K562 (cell line): ENCODE results near the gene CYB5R3. TPM values are rescaled to one million over a fixed set of nuclear protein-coding genes. Genes with fewer than 3 reads are reported as not detected.

ENCODE experiments used
- ATAC-seq: fragments of 200-7000 bp; cut with Tn5 transposase; 3 replicates; pipeline ENCODE4 v1.9.1; 2020; ENCODE audit warnings: moderate library complexity
- BruUV-seq: library from RNA; stranded (reverse); fragments of 400-500 nt; replicated peaks from 2 replicates; lab custom pipeline; 2021; lab: Mats Ljungman, UMichigan
- CTCF ChIA-PET: fragments of 300-600 bp; formaldehyde crosslinking; extraction: SDS; loops from one replicate; lab custom pipeline; 2021; ENCODE audit warnings: low intra/inter-chr PET ratio; lab: Yijun Ruan, JAX
- POLR2A ChIA-PET: fragments of 300-600, 350-650 bp; sonication (Branson Sonifier 250); formaldehyde crosslinking; extraction: SDS; loops from one replicate; lab custom pipeline; 2021; ENCODE audit warnings: antibody characterized with exemption, inconsistent platforms; lab: Yijun Ruan, JAX
- DNase-seq, 4 experiments: peaks; one replicate each; pipeline versions ENCODE4 v3.0.0 to v3.0.0-alpha.2; 2011 to 2018; ENCODE audit warnings: low spot score in 3 of 4, mixed read lengths in 3 of 4; ENCODE audit errors: extremely low read depth in 1 of 4
- FAIRE-seq: peaks from 2 replicates; lab custom pipeline; 2011; peaks lifted over from hg19 to GRCh38; lab: Jason Lieb, UNC
- H2AFZ ChIP-seq: 2 replicates; pipeline ENCODE4 v1.6.0; 2011; ENCODE audit warnings: low read depth, low read length, control low read depth, inconsistent platforms
- H3K27ac ChIP-seq: fragments of 200-600 bp; 3 replicates; pipeline ENCODE4 v1.8.0; 2011; ENCODE audit warnings: low read depth, mild to moderate bottlenecking, control low read depth, inconsistent platforms, low read length, moderate library complexity, mixed read lengths; ENCODE audit errors: extremely low read depth
- H3K27me3 ChIP-seq, 2 experiments: fragments of 300-600 bp in 1 of 2; 2 replicates in 1 of 2; 3 replicates in 1 of 2; pipeline versions ENCODE4 v1.6.0 to v1.8.0; 2011; ENCODE audit warnings: inconsistent platforms in 2 of 2, low read length in 2 of 2, mild to moderate bottlenecking in 1 of 2, mixed read lengths in 1 of 2, moderate library complexity in 1 of 2; ENCODE audit not compliant: control insufficient read depth in 2 of 2, insufficient read depth in 2 of 2
- H3K36me3 ChIP-seq: fragments of 300-600 bp; 3 replicates; pipeline ENCODE4 v1.8.0; 2011; ENCODE audit warnings: mild to moderate bottlenecking, low read length, inconsistent platforms; ENCODE audit not compliant: control insufficient read depth, insufficient read depth
- H3K4me1 ChIP-seq, 2 experiments: fragments of 200-600 bp in 1 of 2; replicated peaks in 1 of 2; 2 replicates in 1 of 2; 3 replicates in 1 of 2; pipeline versions ENCODE4 v1.5.1 to v1.8.0; 2011; ENCODE audit warnings: inconsistent platforms in 2 of 2, low read length in 2 of 2, mild to moderate bottlenecking in 1 of 2, mixed read lengths in 1 of 2, moderate library complexity in 1 of 2; ENCODE audit not compliant: control insufficient read depth in 2 of 2, insufficient read depth in 2 of 2
- H3K4me2 ChIP-seq: 2 replicates; pipeline ENCODE4 v1.6.1; 2011; ENCODE audit warnings: low read length, control low read depth, inconsistent platforms, mixed read lengths; ENCODE audit not compliant: insufficient read depth
- H3K4me3 ChIP-seq: fragments of 200-600 bp; sonication (generic), shearing (Covaris generic); 2 replicates; pipeline ENCODE4 v1.5.1; 2016; ENCODE audit warnings: control low read depth, inconsistent platforms
- H3K79me2 ChIP-seq: fragments of 200-600 bp; 3 replicates; pipeline ENCODE4 v1.8.0; 2011; ENCODE audit warnings: low read length, inconsistent platforms; ENCODE audit not compliant: control insufficient read depth, insufficient read depth
- H3K9ac ChIP-seq, 2 experiments: 2 replicates each; pipeline versions ENCODE4 v1.6.0 to v1.6.1; 2011; ENCODE audit warnings: low read depth in 2 of 2, low read length in 2 of 2, control low read depth in 1 of 2, inconsistent platforms in 1 of 2, mild to moderate bottlenecking in 1 of 2, mixed read lengths in 1 of 2; ENCODE audit not compliant: insufficient read depth in 1 of 2
- H3K9me1 ChIP-seq: one replicate; pipeline ENCODE4 v1.6.0; 2011; ENCODE audit warnings: inconsistent platforms, mild to moderate bottlenecking, low read length, moderate library complexity; ENCODE audit not compliant: control insufficient read depth, insufficient read depth
- H3K9me3 ChIP-seq: replicated peaks from 2 replicates; pipeline ENCODE4 v1.5.1; 2011; ENCODE audit warnings: low read depth, low read length, inconsistent platforms; ENCODE audit not compliant: control insufficient read depth, insufficient read depth
- H4K20me1 ChIP-seq: replicated peaks from 2 replicates; pipeline ENCODE4 v1.6.1; 2011; ENCODE audit warnings: low read length, inconsistent platforms, mixed read lengths; ENCODE audit not compliant: control insufficient read depth, insufficient read depth
- BRD4 ChIP-seq: fragments of 200-600 bp; sonication (generic); IDR thresholded peaks from 2 replicates; pipeline ENCODE4 v1.6.1; 2017; ENCODE audit warnings: inconsistent platforms
- CBX2 ChIP-seq: fragments of 200-600 bp; sonication (generic); IDR thresholded peaks from one replicate; pipeline ENCODE4 v1.6.1; 2012; ENCODE audit warnings: mild to moderate bottlenecking, low read length, inconsistent platforms; ENCODE audit not compliant: insufficient read depth, poor library complexity, severe bottlenecking
- CCAR2 ChIP-seq: fragments of 200-400 bp; formaldehyde crosslinking; IDR thresholded peaks from 2 replicates; pipeline ENCODE4 v1.6.1; 2017; ENCODE audit warnings: mild to moderate bottlenecking, low read depth, low read length
- CSDE1 ChIP-seq, 2 experiments: fragments of 450-650 bp; IDR thresholded peaks; 2 replicates each; pipeline ENCODE4 v1.6.1; 2016; ENCODE audit warnings: mild to moderate bottlenecking in 1 of 2
- HDAC6 ChIP-seq: IDR thresholded peaks from 2 replicates; pipeline ENCODE4 v1.6.1; 2012; ENCODE audit warnings: low read depth, mild to moderate bottlenecking, control low read depth, inconsistent platforms, low read length, moderate library complexity
- MCM2 ChIP-seq: fragments of 450-650 bp; IDR thresholded peaks from 2 replicates; pipeline ENCODE4 v1.6.1; 2017; ENCODE audit warnings: low read depth, mild to moderate bottlenecking
- MCM7 ChIP-seq, 2 experiments: fragments of 450-650 bp; IDR thresholded peaks; 2 replicates each; pipeline ENCODE4 v1.6.1; 2016 to 2018
- NCOA4 ChIP-seq: fragments of 450-650 bp; IDR thresholded peaks from 2 replicates; pipeline ENCODE4 v1.6.1; 2018; ENCODE audit warnings: mild to moderate bottlenecking; ENCODE audit not compliant: partially characterized antibody
- RAD51 ChIP-seq: fragments of 450-650 bp; IDR thresholded peaks from 2 replicates; pipeline ENCODE4 v1.7.1; 2016; ENCODE audit warnings: low read depth, mild to moderate bottlenecking, borderline replicate concordance
- RUNX1 ChIP-seq: sonication (generic); IDR thresholded peaks from 2 replicates; pipeline ENCODE4 v1.6.1; 2016; ENCODE audit warnings: antibody characterized with exemption, low read depth
- SIRT6 ChIP-seq: IDR thresholded peaks from one replicate; pipeline ENCODE4 v1.6.1; 2012; ENCODE audit warnings: low read depth, mild to moderate bottlenecking, control low read depth, inconsistent platforms, low read length, moderate library complexity
- SMAD4 ChIP-seq: fragments of 250-450 bp; sonication (Bioruptor Pico); conservative IDR thresholded peaks from 2 replicates; pipeline ENCODE4 v1.8.0; 2021; ENCODE audit warnings: inconsistent platforms, mild to moderate bottlenecking, moderate library complexity
- TAF7 ChIP-seq: fragments of 450-650 bp; IDR thresholded peaks from 2 replicates; pipeline ENCODE4 v1.6.1; 2016; ENCODE audit warnings: missing genetic modification characterization, missing compliant biosample characterization
- TEAD1 ChIP-seq, 2 experiments: fragments of 450-650 bp in 1 of 2; sonication (generic) in 1 of 2; formaldehyde crosslinking; IDR thresholded peaks; 2 replicates each; pipeline versions ENCODE4 v1.4.0 to v1.8.0; 2020 to 2022; ENCODE audit warnings: mild to moderate bottlenecking in 2 of 2, missing genetic modification reagents in 1 of 2
- ZFP1 ChIP-seq: fragments of 450-650 bp; formaldehyde crosslinking; IDR thresholded peaks from 2 replicates; pipeline ENCODE4 v1.4.0; 2020; ENCODE audit warnings: mild to moderate bottlenecking, mixed read lengths
- ZNF239 ChIP-seq: fragments of 250-450 bp; sonication (Bioruptor Pico); IDR thresholded peaks from 2 replicates; pipeline ENCODE4 v1.4.0; 2020; ENCODE audit warnings: mild to moderate bottlenecking
- ZNF24 ChIP-seq: fragments of 450-650 bp; IDR thresholded peaks from 2 replicates; pipeline ENCODE4 v1.6.1; 2016
- ZNF311 ChIP-seq: fragments of 250-450 bp; sonication (Bioruptor Pico); IDR thresholded peaks from 2 replicates; pipeline ENCODE4 v1.4.0; 2020; ENCODE audit warnings: mild to moderate bottlenecking, moderate library complexity
- ZNF695 ChIP-seq: fragments of 450-650 bp; formaldehyde crosslinking; IDR thresholded peaks from 2 replicates; pipeline ENCODE4 v1.4.0; 2020; ENCODE audit warnings: mild to moderate bottlenecking, moderate library complexity
- WGBS: fragments of 100-300 bp; shearing (Covaris generic); methylation state at CpG from one replicate; pipeline ENCODE4 v1.1.6; 2016; ENCODE audit warnings: low coverage, mixed read lengths; ENCODE audit not compliant: insufficient coverage; ENCODE audit errors: missing lambda C conversion rate; 5-methylcytosine and 5-hydroxymethylcytosine counted together
- in situ Hi-C: fragments of 300-500 bp; cut with MboI; formaldehyde crosslinking; loops from 4 replicates; pipeline ENCODE4 v1.15.0; 2018; ENCODE audit warnings: inconsistent platforms, mixed read lengths
- intact Hi-C: fragments of 100-400 bp; cut with micrococcal nuclease; formaldehyde crosslinking; loops from 2 replicates; pipeline ENCODE4 v1.14.2; 2022
- polyA plus RNA-seq, 8 experiments: library from polyadenylated mRNA; depleted of rRNA in 4 of 8; stranded (reverse) in 5 of 8; unstranded in 3 of 8; fragments of >200 nt; fragmentation: Nextera tagmentation in 2 of 8; fragmentation: Illumina TruSeq in 1 of 8; extraction: Ambion mirVana in 2 of 8; extraction: Trizol in 1 of 8; gene quantifications; 2 replicates each; pipeline versions ENCODE4 v1.2.1 to v1.2.3, GENCODE V29; 2011 to 2014; ENCODE audit warnings: inconsistent platforms in 1 of 8, missing spikeins in 1 of 8
- total RNA-seq, 7 experiments: library from RNA; depleted of rRNA in 6 of 7; stranded (reverse); fragments of >200 nt in 6 of 7; fragmentation: Illumina TruSeq in 2 of 7; extraction: Trizol in 2 of 7; gene quantifications; 2 replicates each; pipeline versions ENCODE4 v1.2.1 to v1.2.3, GENCODE V29; 2011 to 2021; ENCODE audit warnings: low replicate concordance in 1 of 7
- TF ChIP-seq, protein P1 (sequence below): IDR thresholded peaks from 2 replicates; pipeline ENCODE4 v1.6.1; 2014; ENCODE audit warnings: antibody characterized with exemption

The CYB5R3 gene
- total and polyA plus RNA-seq, 9 of the 15 experiments (the other 6 are each of a cell fraction or from before 2014, with no cell fraction given): 1.4 to 66.8 (median 23.4) TPM

DNA sequence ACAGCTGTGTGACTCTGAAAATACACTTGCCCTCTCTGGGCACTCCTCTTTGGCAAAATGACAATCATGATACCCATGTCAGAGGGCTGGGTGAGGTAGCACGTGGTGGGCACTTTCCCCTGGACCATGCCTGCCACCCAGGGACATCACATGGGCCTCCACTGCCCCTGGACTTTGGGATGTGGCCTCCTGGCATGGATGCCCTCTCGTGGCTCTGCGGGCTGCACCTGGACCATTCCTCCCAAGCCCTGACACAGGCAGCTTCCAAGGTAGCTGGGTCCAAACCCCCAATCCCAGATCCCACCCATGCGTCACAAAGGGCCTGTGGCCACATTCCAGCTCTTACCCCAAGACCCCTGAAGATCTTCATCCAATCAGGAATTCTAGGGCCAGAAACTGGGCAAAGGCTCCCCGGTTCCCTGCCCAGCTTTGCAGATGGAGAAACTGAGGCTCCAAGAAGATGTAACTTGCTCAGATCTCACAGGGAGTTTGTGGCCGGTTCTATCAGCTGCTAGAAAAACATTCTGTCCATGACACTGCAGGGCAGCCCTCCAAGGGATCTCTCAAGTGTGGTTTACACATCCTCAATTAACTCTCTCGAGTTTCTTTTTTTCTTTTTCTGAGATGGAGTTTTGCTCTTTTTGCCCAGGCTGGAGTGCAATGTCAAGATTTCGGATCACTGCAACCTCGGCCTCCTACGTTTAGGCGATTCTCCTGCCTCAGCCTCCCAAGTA, 35.4 kb upstream of the CYB5R3 start:
- Histone ChIP-seq H2AFZ (no peak overlapping the region), H3K9ac (no peak overlapping the region), H3K36me3 (no peaks in the 10 kb centered on the region), H3K9me3 (no peaks in the 10 kb centered on the region), H3K27me3 (peaks cover 0 to 7% of the 10 kb centered on the region in 2 experiments; a peak in 4 of 5 replicates), H3K27ac (no peak overlapping the region), H3K4me1 (peaks cover 8 to 16% of the 10 kb centered on the region in 2 experiments; a peak in 4 of 5 replicates), H3K4me3 (no peak overlapping the region), H3K79me2 (no peaks in the 10 kb centered on the region), H3K9me1 (no peaks in the 10 kb centered on the region), H3K4me2 (no peak overlapping the region), H4K20me1 (no peaks in the 10 kb centered on the region)
- in situ Hi-C loops: no loop called here
- 10% methylated on average over 5 of the region's 11 CpGs for WGBS
- BruUV-seq: no TSS peak
- ATAC-seq (no peak), DNase-seq (no peak), FAIRE-seq (no peak)
- intact Hi-C loops: no loop called here
- TF ChIP-seq ZNF311 (CRISPR knock-in tag) (no peak), CCAR2 (no peak), TEAD1 (CRISPR knock-in tag; IDR thresholded peaks at IDR 0.05) (no peak), RAD51 (no peak), MCM2 (no peak), ZFP1 (no peak), CBX2 (no peak), HDAC6 (no peak), ZNF239 (CRISPR knock-in tag) (no peak), TAF7 (tag) (no peak), SIRT6 (no peak), BRD4 (no peak), SMAD4 (CRISPR knock-in tag) (no peak), CSDE1 (IDR thresholded peaks at IDR 0.05) (no peak), ZNF695 (CRISPR knock-in tag) (no peak), RUNX1 (no peak), ZNF24 (no peak), NCOA4 (no peak), MCM7 (IDR thresholded peaks at IDR 0.05) (no peak)
- TF ChIP-seq, protein P1, sequence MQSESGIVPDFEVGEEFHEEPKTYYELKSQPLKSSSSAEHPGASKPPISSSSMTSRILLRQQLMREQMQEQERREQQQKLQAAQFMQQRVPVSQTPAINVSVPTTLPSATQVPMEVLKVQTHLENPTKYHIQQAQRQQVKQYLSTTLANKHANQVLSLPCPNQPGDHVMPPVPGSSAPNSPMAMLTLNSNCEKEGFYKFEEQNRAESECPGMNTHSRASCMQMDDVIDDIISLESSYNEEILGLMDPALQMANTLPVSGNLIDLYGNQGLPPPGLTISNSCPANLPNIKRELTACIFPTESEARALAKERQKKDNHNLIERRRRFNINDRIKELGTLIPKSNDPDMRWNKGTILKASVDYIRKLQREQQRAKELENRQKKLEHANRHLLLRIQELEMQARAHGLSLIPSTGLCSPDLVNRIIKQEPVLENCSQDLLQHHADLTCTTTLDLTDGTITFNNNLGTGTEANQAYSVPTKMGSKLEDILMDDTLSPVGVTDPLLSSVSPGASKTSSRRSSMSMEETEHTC: no peak
- POLR2A ChIA-PET: interaction anchor here (0.7 to 2.5 kb wide), 3 partner anchors 12 to 183 kb away, joined by 3 to 7 read pairs (median 4); partner anchors contain the start of gene POLDIP3
- CTCF ChIA-PET: no interaction called here
